ENCODE results near the gene C12orf43. TPM values are rescaled to one million over a fixed set of nuclear protein-coding genes. Genes with fewer than 3 reads are reported as not detected.

The C12orf43 gene
- polyA plus RNA-seq, 1 donor (not counting 4 experiments of a cell fraction or from before 2014, with no cell fraction given) = 12.8 TPM

- H2AFZ ChIP-seq (ENCODE audit: control insufficient read depth, low read length) = no peak within 1 kb of the TSS
- no peaks in the 10 kb centered on the region for H3K79me2 ChIP-seq (ENCODE audit: control insufficient read depth, insufficient read depth, low read length)
- H3K4me3 ChIP-seq (ENCODE audit: control insufficient read depth in 2 of 3, extremely low read depth in 1 of 3, insufficient read depth in 2 of 3, low read depth in 1 of 3, low read length in 3 of 3) = no peak within 1 kb of the TSS
- no peaks in the 10 kb centered on the region for H3K27me3 ChIP-seq (ENCODE audit: control insufficient read depth, extremely low read depth, insufficient read depth, low read length)
- no peak for DNase-seq (ENCODE audit: low read depth, low spot score)
- no peaks in the 10 kb centered on the region for H3K9me3 ChIP-seq (ENCODE audit: control insufficient read depth, low read depth, low read length)
- no peaks in the 10 kb centered on the region for H4K20me1 ChIP-seq (ENCODE audit: control insufficient read depth, extremely low read depth, insufficient read depth, low read length)
- H3K4me2 ChIP-seq (ENCODE audit: control insufficient read depth, extremely low read depth, insufficient read depth, low read depth, low read length) = no peak within 1 kb of the TSS
- H3K36me3 ChIP-seq (ENCODE audit: control insufficient read depth in 2 of 2, extremely low read depth in 1 of 2, insufficient read depth in 2 of 2, low read length in 2 of 2) = no peaks in the 10 kb centered on the region
- no peak within 1 kb of the TSS for H3K9ac ChIP-seq (ENCODE audit: control insufficient read depth, extremely low read depth, insufficient read depth, low read length)
- TF ChIP-seq CTCF (optimal IDR thresholded peaks at IDR 0.05 in 1 of 3, IDR thresholded peaks at IDR 0.05 in 1 of 3, conservative IDR thresholded peaks at IDR 0.05 in 1 of 3; ENCODE audit: extremely low read depth in 1 of 3, insufficient read depth in 2 of 3, low read length in 3 of 3) = no peak
- no peak for TF ChIP-seq EZH2 (IDR thresholded peaks at IDR 0.05; ENCODE audit: low read length)
- no peak within 1 kb of the TSS for H3K27ac ChIP-seq (ENCODE audit: control insufficient read depth, insufficient read depth, low read length)
- FAIRE-seq = no peak
- no peaks in the 10 kb centered on the region for H3K9me1 ChIP-seq (ENCODE audit: control insufficient read depth, extremely low read depth, insufficient read depth, low read length)
- H3K4me1 ChIP-seq (ENCODE audit: control insufficient read depth, extremely low read depth, insufficient read depth, low read length) = peaks cover 3% of the 10 kb centered on the region
- dilution Hi-C loops (cut with MboI; ENCODE audit: extremely low pct_ligation_motif_present, low sequenced_read_pairs) = no loop called here
These were observed 37.7 kb downstream of the C12orf43 start, which contains the start of gene HNF1A for GRCh38 chr12:120978296-120979219. Gene HNF1A, plus strand, starts transcription at chr12:120978543. Its CDS starts 226 bp downstream, at chr12:120978769.

DNA sequence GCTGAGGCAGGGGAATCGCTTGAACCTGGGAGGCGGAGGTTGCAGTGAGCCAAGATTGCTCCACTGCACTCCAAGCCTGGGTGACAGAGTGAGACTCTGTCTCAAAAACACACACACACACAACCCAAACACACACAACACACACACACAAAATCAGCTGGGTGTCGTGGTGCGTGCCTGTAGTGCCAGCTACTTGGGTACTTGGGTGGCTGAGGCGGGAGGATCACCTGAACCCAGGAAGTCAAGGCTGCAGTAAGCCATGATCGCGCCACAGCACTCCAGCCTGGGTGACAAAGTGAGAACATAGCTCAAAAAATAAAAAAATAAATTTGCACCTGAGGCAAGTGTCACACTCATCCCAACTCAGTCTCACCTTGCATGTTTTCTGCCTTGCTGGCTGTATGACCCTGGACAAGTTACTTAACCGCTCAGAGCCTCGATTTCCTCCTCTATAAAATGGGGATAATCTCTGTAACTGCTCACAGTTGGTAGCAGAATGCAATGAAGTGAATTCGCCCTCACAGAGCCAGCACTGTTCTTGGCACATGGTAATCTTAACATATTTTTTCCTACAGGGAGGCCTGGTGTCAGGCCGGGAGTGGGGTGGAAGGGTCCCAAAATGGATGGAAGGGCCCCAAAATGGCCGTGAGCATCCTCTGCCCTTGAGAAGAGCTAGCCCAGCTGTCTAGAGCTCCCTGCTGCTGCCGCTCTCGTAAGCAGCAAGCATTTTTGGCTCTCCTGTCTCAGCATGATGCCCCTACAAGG, 38.6 kb downstream of the C12orf43 start:
- Histone ChIP-seq H3K4me3 (ENCODE audit: control insufficient read depth in 2 of 3, extremely low read depth in 1 of 3, insufficient read depth in 2 of 3, low read depth in 1 of 3, low read length in 3 of 3) (no peak overlapping the region), H2AFZ (ENCODE audit: control insufficient read depth, low read length) (no peak overlapping the region), H3K9me3 (ENCODE audit: control insufficient read depth, low read depth, low read length) (no peaks in the 10 kb centered on the region), H3K4me1 (ENCODE audit: control insufficient read depth, extremely low read depth, insufficient read depth, low read length) (peaks cover 3% of the 10 kb centered on the region), H3K36me3 (ENCODE audit: control insufficient read depth in 2 of 2, extremely low read depth in 1 of 2, insufficient read depth in 2 of 2, low read length in 2 of 2) (no peaks in the 10 kb centered on the region), H3K4me2 (ENCODE audit: control insufficient read depth, extremely low read depth, insufficient read depth, low read depth, low read length) (no peak overlapping the region), H3K9me1 (ENCODE audit: control insufficient read depth, extremely low read depth, insufficient read depth, low read length) (no peaks in the 10 kb centered on the region), H3K27ac (ENCODE audit: control insufficient read depth, insufficient read depth, low read length) (no peak overlapping the region), H3K27me3 (ENCODE audit: control insufficient read depth, extremely low read depth, insufficient read depth, low read length) (no peaks in the 10 kb centered on the region), H3K9ac (ENCODE audit: control insufficient read depth, extremely low read depth, insufficient read depth, low read length) (no peak overlapping the region), H3K79me2 (ENCODE audit: control insufficient read depth, insufficient read depth, low read length) (no peaks in the 10 kb centered on the region), H4K20me1 (ENCODE audit: control insufficient read depth, extremely low read depth, insufficient read depth, low read length) (no peaks in the 10 kb centered on the region)
- dilution Hi-C loops (cut with MboI; ENCODE audit: extremely low pct_ligation_motif_present, low sequenced_read_pairs) = no loop called here
- TF ChIP-seq CTCF (optimal IDR thresholded peaks at IDR 0.05 in 1 of 3, IDR thresholded peaks at IDR 0.05 in 1 of 3, conservative IDR thresholded peaks at IDR 0.05 in 1 of 3; ENCODE audit: extremely low read depth in 1 of 3, insufficient read depth in 2 of 3, low read length in 3 of 3) (no peak), EZH2 (IDR thresholded peaks at IDR 0.05; ENCODE audit: low read length) (no peak)
- FAIRE-seq (no peak), DNase-seq (ENCODE audit: low read depth, low spot score) (no peak)
